ENCODE data around the gene MIER1.
"Not testable (repeated sequence)": the region's sequence is repeated elsewhere in the genome, so short reads cannot be mapped to it uniquely, and the experiment has no call there.

Gene MIER1

DNA sequence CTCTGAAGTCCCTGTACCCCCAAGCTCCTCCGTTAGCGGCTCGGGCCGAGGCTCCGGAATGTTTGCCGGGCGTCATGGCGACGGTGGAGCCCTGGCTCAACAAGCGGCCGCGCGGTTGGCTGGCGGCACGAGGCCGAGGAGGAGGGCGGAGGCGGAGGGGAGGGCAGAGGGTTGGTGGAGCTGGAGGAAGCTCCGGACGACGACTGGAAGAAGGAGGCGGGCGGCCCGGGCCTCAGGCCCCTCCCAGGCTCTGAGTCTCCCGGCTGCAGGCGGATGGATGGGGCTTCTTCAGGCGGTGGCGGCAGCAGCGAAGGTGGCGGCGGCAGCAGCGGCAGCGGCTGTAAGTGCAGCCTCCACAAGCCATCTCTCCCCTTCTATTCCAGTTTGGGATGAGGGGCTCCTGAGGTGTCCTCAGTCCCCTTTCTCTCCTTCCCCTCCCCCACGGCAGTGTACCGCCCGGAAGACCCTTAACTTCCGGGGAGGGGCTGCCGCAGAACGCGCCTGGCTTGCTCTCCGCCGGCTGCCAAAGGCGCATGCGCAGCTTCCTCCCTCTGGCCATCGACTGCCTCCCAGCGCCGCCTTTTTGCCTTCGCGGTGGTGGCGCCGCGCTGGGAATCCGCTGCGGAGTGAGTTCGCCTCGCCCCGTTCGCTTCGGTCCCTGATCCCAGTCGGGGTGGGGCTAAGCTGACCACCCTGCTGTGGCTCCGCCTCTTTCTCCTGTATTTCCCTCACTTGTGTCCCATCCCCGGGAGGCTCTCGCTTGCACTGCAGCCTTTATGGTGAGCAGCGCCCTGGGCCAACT, at the start of gene MIER1, which contains the start of gene DNAI4:
MIER1 (plus strand) TSS at position 235 of the 802 bp plus-strand sequence; CDS start at position 274, 39 bp downstream.
DNAI4 (minus strand) TSS at position 101 of the 802 bp plus-strand sequence; CDS start at position 76, 25 bp downstream.
- DNase-seq = peak; percentile 98

GRCh38 chr1:66876664-66877063, 48.1 kb upstream of the MIER1 start:
- DNase-seq = no peak

- no peak for DNase-seq
Observed at GRCh38 chr1:66889030-66889429, 35.8 kb upstream of the MIER1 start.

DNA sequence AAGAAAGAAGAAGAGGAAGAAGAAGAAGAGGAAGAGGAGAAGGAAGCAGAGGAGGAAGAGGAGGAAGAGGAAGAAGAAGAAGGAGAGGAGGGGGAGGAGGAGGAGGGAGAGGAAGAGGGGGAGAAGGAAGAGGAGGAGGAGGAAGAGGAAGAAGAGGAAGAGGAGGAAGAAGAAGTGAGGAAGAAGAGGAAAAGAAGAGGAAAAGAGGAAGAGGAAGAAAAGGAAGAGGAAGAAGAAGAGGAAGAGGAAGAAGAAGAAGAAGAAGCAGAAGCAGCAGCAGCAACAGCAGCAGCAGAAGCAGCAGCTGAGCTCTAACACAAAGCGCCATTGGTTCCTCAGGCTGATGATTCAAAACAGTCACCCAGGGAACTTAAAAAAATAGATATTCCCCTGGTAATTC, 34.2 kb upstream of the MIER1 start:
- no peak for DNase-seq

GRCh38 chr1:66893712-66894111, 31.1 kb upstream of the MIER1 start:
- no peak for DNase-seq

- DNase-seq = not testable (repeated sequence)
Observed at GRCh38 chr1:66915203-66915602, 9.6 kb upstream of the MIER1 start.

GRCh38 chr1:66916320-66916719, 8.5 kb upstream of the MIER1 start:
- no peak for DNase-seq

DNA sequence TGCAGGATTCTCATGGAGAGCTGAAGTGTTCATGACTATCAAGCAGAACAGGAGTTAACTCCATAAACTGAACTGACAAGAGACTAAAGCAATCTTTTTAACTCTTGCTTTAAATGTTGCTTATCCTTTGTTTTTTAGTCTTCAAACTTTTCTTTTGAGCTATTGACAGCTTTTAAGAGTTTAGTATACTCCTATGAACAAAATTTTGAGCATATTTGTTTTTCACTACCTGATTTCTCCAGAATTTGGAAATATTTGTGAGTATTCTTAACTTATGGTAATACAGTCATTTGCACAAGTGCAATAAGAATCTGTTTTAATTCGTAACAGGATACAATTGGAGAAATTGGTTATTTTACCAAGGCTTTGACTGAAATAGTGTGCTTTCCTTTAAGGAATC, 7.3 kb upstream of the MIER1 start:
- DNase-seq = no peak

DNA sequence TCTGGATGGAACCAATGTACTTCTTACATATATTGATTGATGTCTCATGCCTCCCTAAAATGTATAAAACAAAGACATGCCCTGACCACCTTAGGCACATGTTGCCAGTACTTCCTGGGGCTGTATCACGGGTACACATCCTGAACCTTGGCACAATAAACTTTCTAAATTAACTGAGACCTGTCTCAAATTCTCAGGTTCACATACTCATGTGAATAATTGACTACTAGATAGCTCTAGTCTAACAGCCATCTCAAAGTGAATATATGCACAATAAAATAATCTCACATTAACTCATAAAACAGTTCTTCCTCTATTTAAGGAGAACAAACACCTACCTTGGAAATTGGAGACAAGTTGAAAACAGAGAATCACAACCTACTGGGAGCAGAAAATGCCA, 5.7 kb upstream of the MIER1 start:
- DNase-seq = no peak

DNA sequence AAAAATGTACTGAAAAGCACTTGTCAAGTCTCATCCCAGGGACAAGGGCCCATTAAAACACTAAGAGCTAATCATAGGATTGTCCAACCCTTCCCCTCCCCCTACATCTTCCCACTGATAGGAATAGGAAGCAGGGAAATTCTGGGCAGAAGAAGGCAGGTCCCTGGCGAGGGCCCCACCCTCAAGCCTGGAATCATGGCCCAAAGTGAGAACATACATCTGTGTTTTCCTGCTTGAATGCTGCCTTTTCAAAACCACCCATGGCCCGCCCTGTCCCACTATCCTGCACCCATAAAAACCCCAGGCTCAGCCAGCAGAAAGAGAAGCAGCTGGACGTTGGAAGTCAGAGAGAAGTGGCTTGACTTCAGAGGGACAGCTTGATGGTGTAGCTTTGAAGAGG, 5.0 kb upstream of the MIER1 start:
- DNase-seq = no peak

DNA sequence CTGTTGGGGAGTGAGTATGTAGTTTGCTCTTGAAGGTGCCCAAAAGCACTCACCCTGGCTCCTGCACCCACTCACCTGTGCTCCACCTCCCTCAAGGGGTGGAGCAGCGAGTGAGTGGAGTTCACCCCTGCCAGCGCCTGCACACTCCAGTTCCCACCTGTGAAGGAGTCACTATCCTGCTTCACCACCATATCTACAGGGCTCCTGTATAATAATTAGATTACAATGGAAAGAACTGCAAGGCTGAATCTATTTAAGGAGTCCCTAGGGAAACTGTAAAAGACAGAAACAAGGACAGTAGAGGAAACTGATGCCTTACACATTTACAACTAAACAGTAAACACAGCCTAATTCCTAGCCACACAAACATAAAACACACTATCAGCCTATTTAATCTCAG, 4.2 kb upstream of the MIER1 start:
- no peak for DNase-seq

- DNase-seq = no peak
Observed at GRCh38 chr1:66925558-66925910, 744 bp downstream of the MIER1 start.

DNA sequence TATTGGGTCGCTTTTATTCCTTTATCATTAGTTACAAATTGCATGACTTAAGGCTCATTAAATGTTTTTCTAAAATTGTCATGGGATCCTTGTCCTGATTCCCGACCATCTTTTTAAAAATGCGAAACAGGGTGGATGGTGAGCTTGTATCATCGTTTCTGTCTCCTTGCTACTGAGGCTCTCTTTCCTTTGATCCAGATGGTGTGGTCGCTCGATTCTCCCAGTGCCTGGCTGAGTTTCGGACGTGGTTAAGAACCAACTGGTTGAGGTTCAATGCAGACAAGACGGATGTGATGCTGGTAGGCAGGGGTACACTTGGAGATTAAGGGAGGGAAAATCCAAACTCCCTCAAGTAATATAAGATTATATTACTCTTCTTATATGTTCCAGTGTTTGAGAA, 1.2 kb downstream of the MIER1 start:
- DNase-seq = peak; percentile 18

DNA sequence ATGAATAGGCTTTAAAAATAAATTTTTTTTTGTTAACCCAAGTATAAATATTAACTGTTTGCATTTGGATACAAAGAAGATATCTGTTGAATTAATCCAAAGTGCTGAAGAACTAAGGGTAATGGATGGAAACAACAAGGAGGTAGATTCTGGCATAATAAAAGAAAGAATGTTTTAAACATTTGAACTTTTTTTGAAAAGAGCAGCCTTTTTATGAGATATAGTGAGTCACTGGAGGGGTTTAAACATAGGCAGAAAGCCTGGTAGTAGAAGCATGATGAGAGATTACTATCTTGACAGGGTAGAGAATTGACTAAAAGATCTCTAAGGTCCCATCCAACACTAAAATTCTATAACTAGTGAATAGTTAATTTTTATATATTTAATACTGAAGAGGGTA, 2.7 kb downstream of the MIER1 start:
- DNase-seq = peak; percentile 15

- DNase-seq = peak; percentile 43
Observed at GRCh38 chr1:66929146-66929688, 4.4 kb downstream of the MIER1 start.

GRCh38 chr1:66929691-66929998, 4.9 kb downstream of the MIER1 start:
- DNase-seq = no peak

DNA sequence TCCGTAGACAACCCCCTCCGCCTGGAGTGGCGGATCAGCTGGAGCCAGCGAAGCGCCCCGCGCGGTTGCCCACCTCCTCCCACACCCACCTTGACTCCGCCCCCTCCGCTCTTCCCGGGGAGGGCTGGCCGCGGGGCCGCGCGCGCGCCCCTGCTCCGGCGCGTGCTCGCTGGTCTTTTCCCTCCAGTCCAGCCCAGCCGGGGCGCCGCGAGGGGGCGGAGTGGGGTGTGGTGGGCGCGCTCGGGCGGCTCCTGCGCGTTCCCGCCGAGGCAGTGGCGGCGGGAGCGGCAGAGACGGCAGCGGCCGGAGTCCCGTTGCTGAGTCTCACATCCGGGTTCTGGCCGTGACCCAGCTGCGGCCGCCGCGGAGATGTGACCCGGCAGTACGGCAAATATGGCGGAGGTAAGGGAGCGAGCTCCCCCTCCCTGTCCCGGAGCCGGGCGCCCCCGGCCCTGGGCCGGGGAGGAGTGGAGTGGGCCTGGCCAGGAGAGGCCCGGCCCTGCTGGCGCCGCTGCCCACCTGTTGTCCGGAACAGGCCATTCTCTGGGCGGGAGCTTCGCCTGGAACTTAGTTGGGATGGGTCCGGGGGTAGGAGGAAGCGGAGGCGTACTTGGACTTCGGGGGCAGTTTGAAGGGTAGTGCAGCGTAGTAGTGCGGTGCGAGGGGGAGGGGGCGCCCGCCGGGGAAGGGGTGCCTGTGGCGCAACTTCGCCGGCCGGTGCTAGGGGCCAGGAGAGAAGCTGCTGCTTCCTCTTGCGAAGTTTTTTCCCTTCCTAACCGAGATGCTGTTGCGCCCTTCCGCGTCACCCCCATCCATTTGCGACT, 5.4 kb downstream of the MIER1 start:
- DNase-seq = peak; percentile 98

DNA sequence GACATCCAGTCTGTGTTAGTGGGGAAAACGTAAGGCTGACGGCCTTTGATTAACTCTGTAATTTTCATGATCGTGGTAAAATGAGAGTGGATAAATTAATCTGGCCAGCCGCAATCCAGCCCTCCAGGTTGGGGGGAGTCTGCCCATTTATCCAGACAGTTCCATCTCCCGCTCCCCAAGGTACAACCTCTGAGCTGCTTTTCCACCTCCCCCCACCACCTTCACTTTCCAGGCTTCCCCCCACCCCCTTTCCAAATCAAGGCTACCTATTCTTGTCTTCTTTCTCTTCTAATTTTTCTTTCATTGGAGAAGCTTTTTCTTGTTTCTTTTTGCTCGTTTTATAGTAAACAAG, 6.0 kb downstream of the MIER1 start:
- no peak for DNase-seq

- DNase-seq = peak; percentile 41
Observed at GRCh38 chr1:66931590-66931989, 6.8 kb downstream of the MIER1 start.

DNA sequence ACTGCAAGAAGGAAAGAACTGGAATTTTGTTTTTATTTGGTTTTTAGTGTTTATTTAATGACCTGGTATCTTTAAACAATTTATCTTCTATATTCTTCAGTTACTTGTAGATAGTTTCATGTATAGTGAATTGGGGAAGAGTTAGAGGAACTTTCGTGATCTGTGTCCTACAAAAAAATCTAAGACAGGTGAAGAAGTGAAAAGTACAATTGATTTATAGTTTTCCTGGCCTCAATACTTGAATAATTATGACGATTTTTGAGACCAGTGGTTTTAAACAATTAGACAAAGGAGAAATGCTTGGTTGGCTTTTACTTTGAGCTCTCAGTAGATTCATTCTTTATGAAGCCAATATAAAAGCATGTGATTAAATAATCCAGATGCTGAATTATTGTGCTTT, 7.5 kb downstream of the MIER1 start:
- no peak for DNase-seq

- no peak for DNase-seq
Observed at GRCh38 chr1:66933887-66934700, 9.3 kb downstream of the MIER1 start.

- no peak for DNase-seq
Observed at GRCh38 chr1:66937529-66938234, 12.9 kb downstream of the MIER1 start.

- DNase-seq = no peak
Observed at GRCh38 chr1:66938613-66939012, 13.8 kb downstream of the MIER1 start.
